Breast epithelium (tissue), 4 donors: ENCODE measurements around the gene NTRK3. TPM values are rescaled to one million over a fixed set of nuclear protein-coding genes. Genes with fewer than 3 reads are reported as not detected.

ENCODE experiments used
- DNase-seq, 2 donors: peaks; one replicate each; pipeline ENCODE4 v3.0.0-alpha.2; 2019; ENCODE audit warnings: low spot score in 2 of 2
- H3K27ac ChIP-seq, 2 donors: fragments of 200-600 bp; sonication (generic) in 1 of 2; one replicate each; pipeline ENCODE4 v1.5.1; 2016 to 2019; ENCODE audit warnings: mild to moderate bottlenecking in 1 of 2
- H3K27me3 ChIP-seq, 2 donors: fragments of 200-600 bp; sonication (generic) in 1 of 2; one replicate each; pipeline versions ENCODE4 v1.5.1 to v1.6.0; 2017 to 2019; ENCODE audit warnings: control low read depth in 1 of 2, mild to moderate bottlenecking in 1 of 2
- H3K36me3 ChIP-seq: fragments of 200-600 bp; one replicate; pipeline ENCODE4 v1.5.1; 2019
- H3K4me1 ChIP-seq, 2 donors: fragments of 200-600 bp; sonication (generic); one replicate each; pipeline ENCODE4 v1.5.1; 2016 to 2019; ENCODE audit warnings: control low read depth in 1 of 2
- H3K4me3 ChIP-seq, 3 donors: fragments of 200-600 bp; sonication (generic); 1 replicate in 2 of 3; 2 replicates in 1 of 3; pipeline ENCODE4 v1.5.1; 2016 to 2019; ENCODE audit warnings: mild to moderate bottlenecking in 3 of 3, moderate library complexity in 2 of 3
- H3K9me3 ChIP-seq, 2 donors: fragments of 200-600 bp; sonication (generic) in 1 of 2; one replicate each; pipeline ENCODE4 v1.5.1; 2016 to 2019; ENCODE audit warnings: control low read depth in 1 of 2
- CTCF ChIP-seq, 3 donors: fragments of 450-650 bp; IDR thresholded peaks; one replicate each; pipeline ENCODE4 v1.5.1; 2016 to 2017; ENCODE audit warnings: antibody characterized with exemption in 3 of 3, mild to moderate bottlenecking in 3 of 3, moderate library complexity in 3 of 3
- POLR2A ChIP-seq: fragments of 450-650 bp; IDR thresholded peaks from one replicate; pipeline ENCODE4 v1.6.1; 2016; ENCODE audit warnings: antibody characterized with exemption, mild to moderate bottlenecking, moderate library complexity
- POLR2AphosphoS5 ChIP-seq, 3 donors: sonication (generic); formaldehyde crosslinking; IDR thresholded peaks; one replicate each; pipeline ENCODE4 v1.6.1; 2017; ENCODE audit warnings: antibody characterized with exemption in 3 of 3
- intact Hi-C: fragments of 100-400 bp; cut with DNase I; formaldehyde crosslinking; loops from one replicate; pipeline ENCODE4 v1.15.1; 2023; ENCODE audit warnings: low total_unique reads
- total RNA-seq, 3 donors: library from RNA; depleted of rRNA; stranded (reverse); fragments of >200 nt; gene quantifications; one replicate each; pipeline ENCODE4 v1.1.0, GENCODE V29; 2016

The NTRK3 gene
- total RNA-seq, 3 donors from 2014 or later = 1.9 to 23.6 (median 13.8) TPM

- no peaks in the 10 kb centered on the region for H3K9me3 ChIP-seq
- intact Hi-C loops = no loop called here
- H3K4me3 ChIP-seq = no peak overlapping the region
- TF ChIP-seq POLR2AphosphoS5 (IDR thresholded peaks at IDR 0.05) (no peak), POLR2A (no peak), CTCF (IDR thresholded peaks at IDR 0.05) (no peak)
- H3K27ac ChIP-seq = no peak overlapping the region
- DNase-seq = no peak
- H3K36me3 ChIP-seq = no peaks in the 10 kb centered on the region
- H3K4me1 ChIP-seq = no peaks in the 10 kb centered on the region
- no peaks in the 10 kb centered on the region for H3K27me3 ChIP-seq
These were observed 54.3 kb downstream of the NTRK3 start for GRCh38 chr15:88202231-88202630.

GRCh38 chr15:88201207-88201606, 55.3 kb downstream of the NTRK3 start:
- TF ChIP-seq CTCF (IDR thresholded peaks at IDR 0.05) = no peak
- H3K36me3 ChIP-seq = no peaks in the 10 kb centered on the region
- no peaks in the 10 kb centered on the region for H3K9me3 ChIP-seq
- no peaks in the 10 kb centered on the region for H3K27me3 ChIP-seq
- H3K4me1 ChIP-seq = no peaks in the 10 kb centered on the region
- H3K4me3 ChIP-seq = no peak overlapping the region
- no peak for DNase-seq
- H3K27ac ChIP-seq = no peak overlapping the region
- intact Hi-C loops = no loop called here

GRCh38 chr15:88196961-88197360, 59.6 kb downstream of the NTRK3 start:
- Histone ChIP-seq H3K4me1 (no peaks in the 10 kb centered on the region), H3K4me3 (no peak overlapping the region), H3K9me3 (no peaks in the 10 kb centered on the region), H3K27ac (no peak overlapping the region), H3K36me3 (no peaks in the 10 kb centered on the region), H3K27me3 (no peaks in the 10 kb centered on the region)
- DNase-seq = no peak
- intact Hi-C loops = no loop called here
- TF ChIP-seq POLR2AphosphoS5 (IDR thresholded peaks at IDR 0.05) = no peak
- no peak for TF ChIP-seq CTCF (IDR thresholded peaks at IDR 0.05)
- TF ChIP-seq POLR2A = no peak

GRCh38 chr15:88194162-88194561, 62.4 kb downstream of the NTRK3 start:
- H3K27ac ChIP-seq = no peak overlapping the region

GRCh38 chr15:88193415-88193814, 63.1 kb downstream of the NTRK3 start:
- intact Hi-C loops = no loop called here
- TF ChIP-seq CTCF (IDR thresholded peaks at IDR 0.05) = peak in 1 of 3 donors; percentile 17
- TF ChIP-seq POLR2A = no peak
- TF ChIP-seq POLR2AphosphoS5 (IDR thresholded peaks at IDR 0.05) = no peak
- no peaks in the 10 kb centered on the region for H3K9me3 ChIP-seq
- H3K36me3 ChIP-seq = no peaks in the 10 kb centered on the region
- DNase-seq = no peak
- no peaks in the 10 kb centered on the region for H3K27me3 ChIP-seq
- H3K27ac ChIP-seq = no peak overlapping the region
- no peaks in the 10 kb centered on the region for H3K4me1 ChIP-seq
- no peak overlapping the region for H3K4me3 ChIP-seq

More at GRCh38 chr15:88194162-88194561, 62.4 kb downstream of the NTRK3 start:
- intact Hi-C loops = no loop called here
- no peak for TF ChIP-seq POLR2A
- no peak for TF ChIP-seq POLR2AphosphoS5 (IDR thresholded peaks at IDR 0.05)
- no peak for TF ChIP-seq CTCF (IDR thresholded peaks at IDR 0.05)
- H3K9me3 ChIP-seq = no peaks in the 10 kb centered on the region
- DNase-seq = no peak
- no peaks in the 10 kb centered on the region for H3K27me3 ChIP-seq
- no peak overlapping the region for H3K4me3 ChIP-seq
- H3K4me1 ChIP-seq = no peaks in the 10 kb centered on the region
- H3K36me3 ChIP-seq = no peaks in the 10 kb centered on the region
